ENCODE data around the gene FOXF1. TPM values are rescaled to one million over a fixed set of nuclear protein-coding genes. Genes with fewer than 3 reads are reported as not detected.

Gene FOXF1
- polyA plus RNA-seq (ENCODE audit: insufficient read length): not detected

- no peak for DNase-seq
Observed at GRCh38 chr16:86510465-86511261, at the start of gene FOXF1. Gene FOXF1 (plus strand): TSS chr16:86510527. CDS start chr16:86510570, 43 bp downstream.

DNA sequence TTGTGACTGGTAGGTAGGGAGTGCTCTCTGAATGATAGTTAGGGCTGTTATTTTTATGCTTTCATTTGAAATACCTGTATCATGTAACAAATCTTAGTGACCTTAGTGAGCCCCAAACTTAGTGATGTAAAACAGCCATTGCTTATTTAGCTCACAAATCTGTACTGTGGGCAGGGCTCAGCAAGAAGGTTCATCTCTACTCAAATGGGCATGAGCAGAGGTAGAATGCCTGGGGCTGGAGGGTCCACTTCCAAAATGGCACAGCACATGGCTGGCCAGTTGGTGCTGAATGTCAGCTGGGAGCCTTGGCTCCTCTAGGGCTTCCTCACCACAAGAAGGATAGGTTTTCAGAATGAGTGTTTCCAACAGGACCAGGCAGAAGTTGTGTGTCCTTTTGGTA lies 49.3 kb upstream of the FOXF1 start:
- DNase-seq: no peak

GRCh38 chr16:86462334-86463084 lies 47.8 kb upstream of the FOXF1 start:
- no peak for DNase-seq

GRCh38 chr16:86464044-86464443 lies 46.3 kb upstream of the FOXF1 start:
- DNase-seq: no peak

GRCh38 chr16:86465434-86465833 lies 44.9 kb upstream of the FOXF1 start:
- DNase-seq: no peak

GRCh38 chr16:86466696-86467406 lies 43.5 kb upstream of the FOXF1 start:
- no peak for DNase-seq

DNA sequence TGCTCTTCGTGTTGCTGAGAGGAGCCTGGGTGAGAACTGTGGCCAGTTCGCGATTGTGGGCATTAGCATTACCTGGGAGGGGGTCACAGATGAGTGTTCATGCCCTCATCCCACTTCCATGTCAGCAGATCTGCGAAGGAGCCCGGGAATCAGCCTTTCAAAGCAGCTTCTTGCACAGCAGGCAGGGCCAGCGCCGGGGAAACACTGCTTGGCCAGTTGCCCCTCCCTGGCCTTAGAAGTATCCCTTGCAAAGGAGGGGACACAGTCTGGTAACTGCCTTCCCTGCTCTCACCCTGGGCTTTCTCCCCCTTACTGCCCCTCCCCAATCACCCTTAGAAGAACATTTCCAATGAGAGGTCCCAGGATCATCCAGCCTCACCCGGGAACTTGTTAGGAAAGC lies 42.8 kb upstream of the FOXF1 start:
- no peak for DNase-seq

DNA sequence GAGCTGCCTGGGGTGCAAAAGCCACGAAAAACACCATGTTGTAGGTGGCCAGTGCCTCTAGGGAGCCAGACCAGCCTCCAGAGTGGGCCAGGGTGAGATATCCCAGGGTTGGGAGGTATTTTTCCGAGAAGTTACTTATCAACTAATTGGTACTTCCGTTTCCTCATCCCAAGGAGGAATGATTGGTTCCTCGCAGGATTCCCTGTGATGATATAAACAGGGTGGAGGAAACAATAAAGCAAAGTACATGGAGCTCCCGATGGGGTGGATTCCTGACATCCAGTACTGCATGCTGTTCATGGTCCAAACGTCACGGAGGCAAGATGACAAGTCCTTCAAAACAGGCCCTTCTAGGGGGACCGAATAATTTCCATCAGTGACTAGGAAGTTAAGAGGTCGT lies 39.4 kb upstream of the FOXF1 start:
- DNase-seq: no peak

GRCh38 chr16:86471896-86472295 lies 38.4 kb upstream of the FOXF1 start:
- DNase-seq: no peak

DNA sequence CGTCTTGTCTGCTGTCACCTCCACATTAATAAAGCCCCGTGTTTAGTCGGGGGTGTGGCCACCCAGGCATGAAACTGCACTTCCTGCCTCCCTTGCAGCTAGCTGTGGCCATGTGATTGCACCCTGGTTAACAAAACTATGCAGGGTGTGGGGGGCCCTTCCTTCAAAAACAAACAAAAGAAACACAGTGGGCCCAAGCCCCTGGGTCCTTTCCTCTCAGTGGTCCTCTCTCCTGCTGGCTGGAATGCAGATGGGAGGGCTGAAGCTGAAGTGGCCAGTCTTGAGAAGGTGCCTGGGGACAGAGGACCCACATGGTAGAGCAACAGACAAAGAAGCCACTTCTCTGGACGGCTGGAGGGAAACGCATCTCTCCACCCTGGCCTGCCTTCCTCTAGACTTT lies 38.0 kb upstream of the FOXF1 start:
- DNase-seq: no peak

DNA sequence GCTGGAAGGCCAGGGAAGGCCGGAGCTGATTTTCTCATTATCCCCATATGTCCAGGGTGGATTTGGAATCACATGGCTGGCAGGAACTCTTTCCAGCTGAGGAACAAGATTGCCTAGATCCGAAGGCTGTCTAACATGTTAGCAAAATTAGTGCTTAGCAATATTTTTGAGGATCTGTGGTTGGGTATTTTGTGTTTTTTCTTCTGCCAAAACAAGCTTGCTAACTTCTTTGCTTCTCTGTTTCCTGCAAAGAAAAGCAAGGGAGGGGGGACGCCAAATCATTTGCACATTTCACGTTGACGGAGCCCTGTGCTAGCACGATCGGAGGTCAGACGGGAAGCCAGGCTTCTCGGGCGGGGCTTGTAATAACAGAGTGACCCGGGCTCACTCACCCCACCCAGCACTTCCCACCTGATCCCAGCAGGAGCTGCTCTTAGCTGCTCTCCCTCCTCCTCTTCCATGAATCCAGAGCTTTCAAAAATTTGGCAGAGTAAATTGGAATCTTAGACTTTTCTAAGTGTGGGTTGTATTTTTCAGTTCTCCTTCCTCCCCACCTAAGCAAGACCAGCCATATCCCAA lies 33.3 kb upstream of the FOXF1 start:
- no peak for DNase-seq

GRCh38 chr16:86477642-86478041 lies 32.7 kb upstream of the FOXF1 start:
- DNase-seq: no peak

DNA sequence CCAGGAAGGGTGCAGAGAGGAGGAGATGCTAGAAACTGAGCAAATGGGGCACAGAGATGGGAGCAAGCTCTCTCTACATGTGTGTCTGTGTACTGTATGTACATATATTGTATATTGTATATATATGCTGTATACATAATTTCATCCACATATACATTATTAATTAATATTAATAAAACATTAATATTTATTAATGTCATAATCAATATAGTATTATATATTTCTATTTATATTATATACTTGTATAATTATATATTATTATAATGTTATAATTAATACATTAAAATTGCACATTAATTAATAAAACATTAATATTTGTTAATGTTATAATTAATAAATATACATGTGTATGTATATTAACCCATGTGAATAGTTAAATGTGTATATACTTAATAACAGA lies 31.5 kb upstream of the FOXF1 start:
- no peak for DNase-seq

- no peak for DNase-seq
Observed at GRCh38 chr16:86479419-86479818, 30.9 kb upstream of the FOXF1 start.

DNA sequence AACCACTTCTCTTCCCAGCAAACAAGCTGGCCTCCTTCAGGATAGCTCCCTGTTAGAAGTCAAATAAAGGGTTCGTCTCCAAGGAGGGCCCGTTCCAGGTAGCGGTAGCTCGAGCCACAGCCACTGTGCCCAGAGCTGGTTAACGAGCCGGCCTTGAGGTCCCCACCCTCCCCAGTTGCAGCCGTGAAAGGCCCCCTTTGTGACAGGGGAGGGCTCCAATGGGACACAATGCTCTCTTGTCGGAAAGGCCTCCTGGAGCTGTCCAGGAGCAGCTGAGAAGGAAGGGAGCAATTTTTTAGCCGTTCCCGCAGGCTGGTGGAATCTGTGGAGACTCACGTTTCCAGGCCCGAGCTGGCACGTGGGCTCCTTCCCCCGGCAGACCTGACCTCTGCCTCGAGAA lies 29.9 kb upstream of the FOXF1 start:
- DNase-seq: no peak

- DNase-seq: no peak
Observed at GRCh38 chr16:86481607-86482006, 28.7 kb upstream of the FOXF1 start.

DNA sequence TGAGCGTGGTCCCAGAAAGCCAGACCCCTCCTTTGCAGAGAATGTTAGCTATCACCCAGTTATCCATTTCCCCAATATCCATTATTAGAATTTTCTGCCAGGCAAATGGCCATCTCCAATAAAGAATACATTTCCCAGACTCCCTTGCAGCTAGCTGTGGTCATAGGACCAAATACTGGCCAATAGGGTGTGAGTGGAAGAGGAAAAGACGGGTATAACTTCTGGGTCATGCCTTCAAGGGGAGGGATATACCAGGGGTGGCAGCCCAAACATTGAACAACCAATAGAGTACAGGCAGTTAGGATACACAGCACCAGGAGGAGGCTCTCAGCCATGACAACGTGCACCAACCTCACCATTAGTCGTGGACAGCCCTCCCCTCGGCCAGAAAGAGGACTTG lies 26.1 kb upstream of the FOXF1 start:
- DNase-seq: no peak

GRCh38 chr16:86485746-86486145 lies 24.6 kb upstream of the FOXF1 start:
- no peak for DNase-seq

DNA sequence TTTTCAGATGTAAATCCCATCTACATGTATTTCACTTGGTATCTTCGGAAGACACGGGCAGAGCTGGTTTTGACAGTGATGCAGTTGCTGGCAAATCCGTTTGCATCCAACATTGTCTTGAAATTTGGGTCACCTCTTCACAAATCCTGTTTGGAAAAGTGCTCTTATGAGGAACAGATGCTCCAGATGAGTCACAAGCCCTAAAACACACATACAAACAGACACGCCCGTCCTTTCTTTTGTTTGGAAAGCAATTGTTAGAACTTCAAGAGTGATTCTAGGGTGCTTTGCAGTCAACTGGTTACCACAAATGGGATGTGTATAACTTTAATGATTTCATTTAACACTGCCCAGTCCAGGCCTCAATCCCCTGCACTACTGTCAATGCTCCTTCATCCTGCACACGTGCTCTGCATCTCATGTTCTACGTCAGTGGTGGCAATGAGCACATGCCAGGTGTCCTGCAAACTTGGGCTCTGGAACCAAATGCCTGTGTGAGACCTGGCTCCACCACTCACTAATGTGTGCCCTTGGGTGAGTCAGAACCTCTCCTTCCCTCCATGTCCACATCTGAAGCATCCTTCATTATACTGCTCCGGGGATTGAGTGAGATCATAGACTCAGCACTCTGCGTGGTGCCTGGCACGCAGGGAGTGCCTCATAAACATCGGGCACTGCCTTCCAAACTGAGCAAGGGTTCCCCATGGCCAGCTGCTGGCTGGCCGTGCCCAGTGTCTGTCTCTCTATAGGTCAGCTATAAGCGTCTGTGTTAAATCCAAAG lies 19.3 kb upstream of the FOXF1 start:
- no peak for DNase-seq

- DNase-seq: no peak
Observed at GRCh38 chr16:86491640-86492023, 18.7 kb upstream of the FOXF1 start.

DNA sequence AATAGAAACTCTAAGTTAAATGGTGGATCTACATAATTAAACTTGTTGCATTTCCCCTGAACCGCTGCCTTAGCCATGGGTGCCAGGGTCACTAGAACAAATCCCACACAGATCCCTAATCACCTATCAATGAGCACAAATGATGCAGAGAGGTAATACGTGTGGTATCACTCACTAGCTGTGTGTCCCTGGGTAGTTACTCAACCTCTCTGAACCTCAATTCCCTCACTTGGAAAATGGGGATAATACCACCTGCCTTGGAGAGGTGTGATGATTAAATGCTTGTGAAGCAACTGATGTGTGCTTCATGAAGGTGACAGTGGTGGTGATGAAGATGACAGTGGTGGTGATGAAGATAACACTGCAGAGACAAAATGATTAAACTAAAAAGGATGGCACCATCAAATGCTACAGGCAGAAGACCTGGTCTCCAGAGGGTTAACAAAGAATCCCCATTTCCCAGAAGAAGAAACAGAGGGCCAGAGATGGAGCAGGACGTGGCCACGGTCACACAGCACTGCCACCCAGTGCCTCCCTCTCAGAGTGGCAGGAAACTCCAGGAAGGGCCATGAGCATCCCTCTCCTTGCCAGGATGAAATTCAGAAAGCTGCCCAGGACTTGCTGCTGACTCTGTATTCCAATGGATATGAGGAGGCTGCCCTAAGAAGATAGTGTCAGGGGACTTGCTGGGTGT lies 17.9 kb upstream of the FOXF1 start:
- no peak for DNase-seq

All from hindlimb muscle (tissue), 1 donor.